ENCODE measurements around the gene SEPHS2.

DNA sequence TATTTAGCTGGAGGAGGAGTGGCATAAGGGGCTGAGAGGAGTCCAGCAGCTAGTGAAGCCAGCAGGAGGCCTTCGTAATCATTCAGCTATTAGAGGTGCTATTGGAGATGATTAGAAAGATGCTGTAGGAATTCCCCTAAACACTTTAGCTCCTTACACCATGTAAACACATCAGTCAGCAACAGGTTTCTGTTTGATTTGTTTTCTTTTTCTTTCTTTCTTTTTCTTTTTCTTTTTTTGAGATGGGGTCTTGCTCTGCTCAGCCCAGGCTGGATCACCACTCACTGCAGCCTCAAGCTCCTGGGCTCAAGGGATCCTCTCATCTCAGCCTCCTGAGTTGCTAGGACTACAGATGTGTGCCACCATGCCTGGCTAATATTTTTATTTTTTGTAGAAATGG, 10.6 kb upstream of the SEPHS2 start:
- TF ChIP-seq CTCF (conservative IDR thresholded peaks at IDR 0.05; ENCODE audit: low read length) = no peak
- TF ChIP-seq EZH2phosphoT487 (IDR thresholded peaks at IDR 0.05; ENCODE audit: borderline replicate concordance) = no peak

Measured in Loucy (cell line).